ENCODE results near the gene PFKFB3. TPM values are rescaled to one million over a fixed set of nuclear protein-coding genes. Genes with fewer than 3 reads are reported as not detected.

Gene PFKFB3
- total and polyA plus RNA-seq, 2 experiments from 2014 or later: 21.6 to 26.2 TPM

DNA sequence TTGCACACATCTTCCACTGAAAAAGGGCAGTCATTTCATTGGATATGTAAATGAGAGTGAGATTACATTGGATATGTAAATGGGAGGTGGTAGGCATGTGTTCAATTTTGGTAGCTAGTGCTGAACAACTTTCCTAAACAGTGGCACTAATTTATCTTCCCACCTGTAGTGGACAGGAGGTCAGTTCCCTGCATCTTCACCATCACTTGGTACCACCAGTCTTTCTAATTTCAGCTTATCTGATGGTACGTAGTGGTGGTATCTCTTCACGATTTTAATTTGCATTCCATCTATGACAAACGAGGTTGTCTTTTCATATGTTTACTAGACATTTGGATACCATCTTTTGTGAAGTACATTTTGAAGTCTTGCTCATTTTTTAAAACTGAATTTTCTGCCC lies 58.1 kb downstream of the PFKFB3 start:
- Histone ChIP-seq H3K4me3 (no peak overlapping the region), H3K36me3 (replicated peaks; ENCODE audit: insufficient read depth, low read depth) (no peaks in the 10 kb centered on the region), H4K20me1 (ENCODE audit: insufficient read depth, poor library complexity, severe bottlenecking) (no peaks in the 10 kb centered on the region), H3K9me2 (replicated peaks; ENCODE audit: insufficient read depth) (no peaks in the 10 kb centered on the region), H3K9me3 (ENCODE audit: low read depth) (no peaks in the 10 kb centered on the region), H3K79me2 (no peaks in the 10 kb centered on the region), H3K27ac (no peak overlapping the region), H3K27me3 (no peaks in the 10 kb centered on the region), H3K4me1 (ENCODE audit: insufficient read depth) (no peaks in the 10 kb centered on the region), H3K4me2 (no peak overlapping the region), H2AFZ (no peak overlapping the region)
- 85% methylated on average over 3 of the region's 3 CpGs for WGBS (ENCODE audit: low lambda C conversion rate, missing lambda C conversion rate)
- TF ChIP-seq EZH2 (IDR thresholded peaks at IDR 0.05; ENCODE audit: borderline replicate concordance) (no peak), CTCF (IDR thresholded peaks at IDR 0.05; ENCODE audit: poor library complexity) (no peak)
- DNase-seq (ENCODE audit: low spot score): no peak

GRCh38 chr10:6267941-6268340 lies 65.2 kb downstream of the PFKFB3 start:
- Histone ChIP-seq H4K20me1 (ENCODE audit: insufficient read depth, poor library complexity, severe bottlenecking) (no peaks in the 10 kb centered on the region), H3K4me2 (no peak overlapping the region), H3K4me3 (no peak overlapping the region), H3K27me3 (no peaks in the 10 kb centered on the region), H3K9me3 (ENCODE audit: low read depth) (no peaks in the 10 kb centered on the region), H3K4me1 (ENCODE audit: insufficient read depth) (peaks cover 8% of the 10 kb centered on the region), H3K79me2 (no peaks in the 10 kb centered on the region), H3K27ac (no peak overlapping the region), H2AFZ (no peak overlapping the region), H3K36me3 (replicated peaks; ENCODE audit: insufficient read depth, low read depth) (no peaks in the 10 kb centered on the region), H3K9me2 (replicated peaks; ENCODE audit: insufficient read depth) (no peaks in the 10 kb centered on the region)
- TF ChIP-seq EZH2 (IDR thresholded peaks at IDR 0.05; ENCODE audit: borderline replicate concordance) (no peak), EZH2phosphoT487 (IDR thresholded peaks at IDR 0.05; ENCODE audit: low read depth, severe bottlenecking, unreplicated experiment) (no peak), CTCF (IDR thresholded peaks at IDR 0.05; ENCODE audit: poor library complexity) (no peak)
- no peak for DNase-seq (ENCODE audit: low spot score)
- WGBS (ENCODE audit: low lambda C conversion rate, missing lambda C conversion rate): 41% methylated on average over 5 of the region's 6 CpGs

- H3K27me3 ChIP-seq: no peaks in the 10 kb centered on the region
- no peaks in the 10 kb centered on the region for H4K20me1 ChIP-seq (ENCODE audit: insufficient read depth, poor library complexity, severe bottlenecking)
- no peaks in the 10 kb centered on the region for H3K9me2 ChIP-seq (replicated peaks; ENCODE audit: insufficient read depth)
- 82% methylated on average over 2 of the region's 2 CpGs for WGBS (ENCODE audit: low lambda C conversion rate, missing lambda C conversion rate)
- no peak overlapping the region for H2AFZ ChIP-seq
- H3K79me2 ChIP-seq: no peaks in the 10 kb centered on the region
- no peak overlapping the region for H3K4me3 ChIP-seq
- TF ChIP-seq CTCF (IDR thresholded peaks at IDR 0.05; ENCODE audit: poor library complexity) (no peak), EZH2phosphoT487 (IDR thresholded peaks at IDR 0.05; ENCODE audit: low read depth, severe bottlenecking, unreplicated experiment) (no peak), EZH2 (IDR thresholded peaks at IDR 0.05; ENCODE audit: borderline replicate concordance) (no peak)
- no peak overlapping the region for H3K4me2 ChIP-seq
- H3K27ac ChIP-seq: no peak overlapping the region
- peaks cover 8% of the 10 kb centered on the region for H3K4me1 ChIP-seq (ENCODE audit: insufficient read depth)
- no peaks in the 10 kb centered on the region for H3K9me3 ChIP-seq (ENCODE audit: low read depth)
- DNase-seq (ENCODE audit: low spot score): no peak
- no peaks in the 10 kb centered on the region for H3K36me3 ChIP-seq (replicated peaks; ENCODE audit: insufficient read depth, low read depth)
Measured at GRCh38 chr10:6269432-6269831, 66.7 kb downstream of the PFKFB3 start.
